ENCODE data around the gene UTP20.

Gene UTP20

DNA sequence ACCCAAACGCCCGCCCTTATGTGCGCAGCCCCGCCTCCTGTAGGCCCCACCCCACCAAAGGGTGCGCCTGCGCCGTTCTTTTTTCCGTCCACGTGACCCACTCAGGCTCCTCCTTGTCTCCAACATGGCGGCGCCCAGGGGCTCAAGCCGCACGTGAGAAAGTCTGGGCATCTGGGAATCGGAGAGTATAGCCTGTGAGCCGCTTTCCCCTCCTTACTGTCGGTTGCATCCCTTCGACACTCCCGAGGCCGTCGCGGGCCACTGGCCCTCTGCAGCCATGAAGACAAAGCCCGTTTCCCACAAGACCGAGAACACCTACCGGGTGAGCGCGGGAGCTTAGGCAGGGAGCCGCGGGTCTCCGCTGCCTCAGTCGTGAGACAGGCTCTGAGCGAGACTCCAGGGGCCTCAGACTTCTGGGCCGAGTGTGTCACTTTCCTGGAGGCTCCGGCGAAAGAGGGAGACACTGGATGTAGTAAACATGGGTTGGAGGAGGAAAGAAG, at the start of gene UTP20:
Gene UTP20, plus strand, starts transcription at position 100 of the 500 bp plus-strand sequence. Its CDS starts 178 bp downstream, at position 278.
- peak; percentile 94 for DNase-seq (ENCODE audit: low spot score)

DNA sequence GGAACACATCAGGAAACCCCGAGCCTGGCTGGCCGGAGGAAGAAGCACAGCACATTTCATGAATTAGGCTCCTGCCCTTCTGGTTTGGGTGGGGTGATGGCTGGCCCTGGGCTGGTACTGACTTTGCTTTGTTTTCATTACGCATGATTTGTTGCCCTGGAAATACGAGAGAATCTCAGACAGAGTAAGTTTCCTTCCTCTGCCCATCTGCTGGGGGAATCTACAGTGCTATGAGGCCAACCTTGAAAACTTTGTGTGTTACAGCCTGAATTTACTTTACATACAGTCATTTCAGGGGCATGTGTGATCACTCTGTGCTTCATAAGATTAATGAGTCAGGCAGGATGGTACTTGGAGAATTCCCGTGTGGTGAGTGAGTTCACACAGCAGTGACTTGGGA, 49.4 kb upstream of the UTP20 start:
- DNase-seq (ENCODE audit: low spot score) = no peak

DNA sequence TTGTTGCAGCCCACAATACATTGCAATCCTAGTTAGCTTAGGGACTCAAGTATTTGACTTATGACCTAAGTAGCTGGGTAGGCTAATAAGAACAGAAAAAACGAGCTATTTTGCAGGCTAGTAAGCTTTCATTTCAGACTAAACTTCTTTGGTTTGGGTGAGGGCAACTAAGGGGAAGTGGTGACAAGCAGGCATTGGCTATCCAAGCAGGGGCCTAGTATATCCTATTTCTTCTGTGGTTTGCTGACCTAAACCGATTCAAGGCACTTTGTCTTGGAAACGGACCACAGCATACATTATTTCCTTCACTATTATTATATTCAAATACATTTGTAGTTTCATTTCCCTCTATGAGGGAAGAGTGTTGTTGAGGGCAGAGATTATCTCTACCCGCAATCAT, 48.3 kb upstream of the UTP20 start:
- DNase-seq (ENCODE audit: low spot score) = no peak

DNA sequence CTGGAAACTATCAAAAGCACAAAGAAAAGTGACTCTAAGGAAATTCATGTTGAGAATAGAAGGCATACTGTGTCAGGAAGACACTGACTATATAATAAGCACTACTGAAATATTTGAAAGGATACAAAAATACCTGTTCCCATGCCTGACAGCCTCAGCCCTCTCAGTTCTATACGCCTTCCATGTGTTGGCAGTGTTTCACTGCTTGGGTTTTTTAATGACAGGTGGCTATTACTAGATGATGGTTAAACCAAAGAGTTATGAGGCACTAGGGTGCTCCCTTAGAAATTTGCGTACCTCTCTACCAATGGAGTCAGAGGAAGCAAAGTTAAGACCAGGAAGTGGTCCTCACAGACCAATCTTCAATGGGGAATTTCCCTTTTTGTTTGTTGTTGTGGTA, 44.2 kb upstream of the UTP20 start:
- no peak for DNase-seq (ENCODE audit: low spot score)

DNA sequence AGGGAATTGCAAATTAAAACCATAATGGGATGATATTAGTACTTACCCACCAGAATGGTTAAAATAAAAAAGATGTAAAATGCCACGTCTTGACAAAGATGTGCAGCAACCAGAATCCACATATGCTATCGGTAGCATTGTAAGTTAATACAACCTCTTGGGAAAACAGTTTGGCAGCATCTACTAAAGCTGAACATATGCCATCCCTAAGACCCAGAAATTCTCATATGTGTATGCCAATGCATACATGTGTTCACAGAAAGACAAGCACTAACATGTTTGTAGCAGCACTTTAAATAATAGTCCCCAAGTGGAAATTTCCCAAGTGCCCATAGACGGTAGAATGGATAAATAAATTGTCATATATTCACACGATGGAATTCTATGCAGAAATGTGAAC, 41.6 kb upstream of the UTP20 start:
- no peak for DNase-seq (ENCODE audit: low spot score)

DNA sequence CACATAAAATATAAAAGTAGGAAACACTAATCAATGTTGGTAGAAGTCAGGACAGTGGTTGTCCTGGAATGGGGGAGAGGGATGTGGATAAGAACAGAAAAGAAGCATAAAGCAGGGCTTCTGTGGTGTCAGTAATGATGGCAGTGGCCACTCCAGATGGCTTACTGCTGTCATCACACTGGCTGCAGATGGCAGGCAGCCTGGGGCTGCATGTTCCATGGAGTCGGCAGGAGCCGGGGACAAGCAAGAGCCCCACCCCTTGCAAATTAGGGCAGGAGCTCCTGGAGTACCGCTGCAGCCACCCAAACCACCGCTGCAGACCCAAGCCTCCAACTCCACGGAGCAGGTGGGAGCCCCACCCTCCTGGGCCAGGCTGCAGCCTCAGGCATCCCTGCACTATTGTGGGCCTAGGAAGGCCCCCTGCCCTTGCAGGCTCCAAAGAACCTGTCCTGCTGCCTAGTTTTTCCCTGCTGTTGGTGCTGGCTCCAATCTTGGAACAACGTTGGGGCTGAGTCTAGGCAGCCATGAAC, 41.0 kb upstream of the UTP20 start:
- DNase-seq (ENCODE audit: low spot score) = no peak

DNA sequence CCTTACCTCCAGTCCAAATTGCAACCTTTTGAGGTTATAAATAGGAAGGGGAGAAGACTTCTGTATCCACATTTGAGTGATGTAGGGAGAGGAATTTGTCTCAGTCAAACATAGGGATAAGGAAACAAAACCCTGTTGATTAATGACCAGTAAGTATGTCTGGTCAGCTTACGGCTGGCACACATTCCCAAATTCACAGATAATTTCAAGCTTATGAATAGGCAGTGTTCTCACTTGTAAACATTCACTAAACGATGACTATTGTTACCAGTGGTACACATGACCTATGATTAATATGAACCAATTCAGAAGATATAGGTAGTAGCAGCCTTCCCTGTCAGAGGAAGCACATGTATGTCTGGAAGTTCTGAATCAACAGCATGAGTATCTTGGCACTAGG, 36.8 kb upstream of the UTP20 start:
- DNase-seq (ENCODE audit: low spot score) = no peak

DNA sequence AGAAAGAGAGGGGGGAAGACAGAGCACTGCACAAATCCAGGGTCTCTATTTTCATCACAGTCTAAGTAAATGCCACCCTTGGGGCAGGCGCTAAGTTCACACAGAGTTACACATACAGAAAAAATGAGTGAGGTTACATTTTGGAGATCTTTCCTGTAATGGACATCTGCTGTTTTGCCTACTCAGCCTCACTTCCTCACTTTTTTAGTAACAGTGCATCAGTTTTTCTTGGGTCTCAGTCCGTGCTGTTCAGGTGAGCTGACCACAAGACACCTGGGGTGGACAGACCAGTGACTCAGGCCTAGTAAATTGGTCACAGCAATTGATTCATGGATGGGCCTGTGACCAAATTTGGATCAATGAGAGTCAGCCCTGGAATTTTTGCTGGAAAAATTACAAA, 36.3 kb upstream of the UTP20 start:
- no peak for DNase-seq (ENCODE audit: low spot score)

DNA sequence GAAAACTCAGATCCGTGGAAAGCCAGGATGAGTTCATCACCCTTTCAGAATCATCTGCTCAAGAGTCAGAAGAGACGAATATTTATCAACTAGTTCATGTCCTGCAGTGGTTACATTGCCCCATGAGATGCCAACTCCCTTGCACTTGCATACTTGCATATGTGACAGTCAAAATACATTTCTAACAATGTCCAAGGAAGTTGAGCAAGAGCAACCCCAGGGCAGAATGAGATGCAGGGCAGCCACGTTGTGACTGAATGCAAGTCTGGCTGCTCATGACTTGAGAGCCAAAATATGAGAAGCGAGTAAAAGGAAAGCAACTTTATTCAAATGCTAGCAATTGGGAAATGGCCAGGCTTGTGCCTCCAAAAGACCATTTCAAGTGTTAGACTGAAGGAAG, 23.6 kb upstream of the UTP20 start:
- DNase-seq (ENCODE audit: low spot score) = no peak

DNA sequence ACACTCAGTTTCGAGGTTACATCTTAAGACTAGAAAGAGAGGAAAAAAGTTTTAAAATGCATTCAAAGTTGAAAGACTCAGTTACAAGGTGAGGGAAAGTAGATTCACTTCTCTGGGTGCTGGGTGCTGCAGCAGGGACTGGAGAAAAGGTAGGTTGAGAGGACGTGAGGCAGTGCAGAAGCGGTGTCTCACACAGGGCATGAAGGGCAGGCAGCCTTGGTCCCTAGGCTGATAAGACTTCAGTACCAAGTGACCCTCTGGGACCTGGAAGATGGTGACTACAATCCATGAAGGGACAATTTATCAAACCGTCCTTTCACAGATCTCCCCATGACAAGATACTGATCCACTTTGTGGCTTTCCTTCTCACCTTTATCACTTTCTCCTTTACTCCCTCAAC, 22.5 kb upstream of the UTP20 start:
- no peak for DNase-seq (ENCODE audit: low spot score)

DNA sequence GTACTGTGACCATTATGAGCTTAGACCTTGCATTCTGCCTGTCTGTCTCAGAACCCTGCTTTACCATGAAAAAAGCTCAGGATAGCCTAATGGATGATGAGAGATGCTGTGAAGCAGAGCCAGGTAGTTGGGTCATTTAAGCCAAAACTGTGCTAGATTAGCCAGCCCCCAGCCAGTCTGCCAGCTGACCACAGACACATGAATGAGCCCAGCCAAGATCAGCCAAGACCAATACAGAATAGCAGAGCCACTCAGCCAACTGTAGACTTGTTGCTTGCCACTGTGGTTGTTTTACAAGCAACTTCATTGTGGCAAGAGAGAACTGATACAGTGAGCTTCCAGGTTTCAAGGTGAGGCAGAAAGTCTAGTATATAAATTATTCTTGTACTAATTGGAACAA, 12.8 kb upstream of the UTP20 start:
- no peak for DNase-seq (ENCODE audit: low spot score)

DNA sequence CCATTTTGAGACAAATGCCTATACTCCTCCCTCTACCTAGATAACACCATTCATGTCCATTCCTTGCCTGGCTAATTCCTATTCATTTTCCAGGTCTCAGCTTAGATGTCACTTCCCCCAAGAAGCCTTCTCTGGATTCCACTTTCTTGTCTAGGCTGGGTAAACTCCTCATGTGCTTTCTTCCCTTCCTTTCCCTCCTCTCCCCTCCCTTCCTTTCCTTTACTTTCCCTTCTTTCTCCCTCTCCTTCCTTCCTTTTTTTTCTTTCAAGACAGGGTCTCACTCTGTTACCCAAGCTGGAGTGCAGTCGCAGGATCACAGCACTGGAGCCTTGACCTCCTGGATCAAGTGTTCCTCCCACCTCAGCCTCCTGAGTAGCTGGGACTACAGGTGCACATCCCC, 3.5 kb upstream of the UTP20 start:
- DNase-seq (ENCODE audit: low spot score) = no peak

DNA sequence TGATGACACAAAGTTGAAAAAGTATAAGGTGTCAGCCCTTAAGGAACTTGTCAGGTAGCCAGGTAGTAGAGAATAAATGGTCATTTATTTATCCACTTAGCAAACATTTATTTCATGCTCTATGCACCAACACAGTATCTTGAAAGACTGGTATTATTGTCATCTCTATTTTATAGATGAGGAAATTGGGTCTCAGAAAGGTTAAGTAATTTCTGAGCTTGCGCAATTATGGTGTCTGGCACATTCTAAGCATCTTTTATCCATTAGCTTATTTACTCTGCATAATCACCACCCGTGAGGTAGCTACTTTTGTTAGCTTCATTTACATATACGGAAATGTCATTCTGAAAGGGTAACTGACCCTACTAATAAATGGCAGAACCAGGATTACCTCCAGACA, 2.5 kb upstream of the UTP20 start:
- no peak for DNase-seq (ENCODE audit: low spot score)

DNA sequence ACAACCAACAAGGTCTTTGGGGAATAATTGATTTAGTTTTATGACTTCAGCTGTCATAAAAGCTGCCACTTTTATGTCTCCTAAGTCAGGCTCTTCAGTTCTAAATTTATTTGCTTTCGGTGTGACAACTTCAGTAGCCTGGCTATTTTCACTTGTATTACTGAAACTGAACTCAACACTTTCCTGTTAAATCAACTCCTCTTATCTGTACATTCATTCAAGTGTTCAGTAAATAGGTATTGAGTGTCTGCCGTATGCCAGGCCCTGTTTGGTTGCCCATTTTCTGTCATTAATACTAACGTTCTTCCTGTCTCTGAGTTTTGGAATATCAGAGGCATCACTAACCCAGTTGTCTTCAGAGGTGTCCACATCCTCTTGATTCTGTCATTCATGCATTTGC, 7.5 kb downstream of the UTP20 start:
- DNase-seq (ENCODE audit: low spot score) = no peak

DNA sequence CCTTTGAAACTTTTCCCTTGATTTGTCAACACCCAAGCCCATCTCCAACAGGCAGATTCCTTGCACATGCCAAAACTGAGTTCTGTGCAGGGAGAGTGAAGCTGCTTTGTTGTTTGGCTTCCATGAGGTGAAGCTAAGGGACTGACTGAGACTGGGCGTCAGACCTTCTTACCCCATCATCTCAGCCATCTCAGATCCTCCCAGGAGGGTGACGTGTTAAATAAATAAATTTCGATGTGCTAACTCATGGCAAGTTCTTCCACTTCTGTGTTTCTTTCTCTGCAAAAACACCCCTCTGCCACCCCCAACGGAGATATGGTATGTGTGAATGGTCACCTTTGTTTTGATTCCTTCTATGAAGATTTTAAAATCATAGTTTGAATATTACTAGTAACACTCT, 17.8 kb downstream of the UTP20 start:
- no peak for DNase-seq (ENCODE audit: low spot score)

DNA sequence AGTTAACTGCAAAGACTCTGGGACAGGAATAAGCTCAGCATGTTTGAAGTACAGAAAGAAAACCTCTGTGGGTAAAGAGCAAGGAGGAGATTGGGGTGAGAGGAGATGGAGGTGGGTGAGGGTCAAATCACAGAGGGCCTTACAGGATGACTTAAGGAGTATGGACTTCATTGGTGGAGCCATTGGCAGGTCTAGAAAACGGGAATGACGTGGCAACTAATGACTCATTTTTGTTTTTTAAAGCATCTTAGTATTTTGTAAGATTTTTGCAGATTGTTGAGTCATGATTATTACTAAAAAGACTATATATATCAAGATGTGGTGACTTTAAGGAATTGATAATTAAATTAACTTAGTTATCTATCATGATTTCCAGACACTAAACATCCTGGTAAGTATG, 18.5 kb downstream of the UTP20 start:
- DNase-seq (ENCODE audit: low spot score) = no peak

DNA sequence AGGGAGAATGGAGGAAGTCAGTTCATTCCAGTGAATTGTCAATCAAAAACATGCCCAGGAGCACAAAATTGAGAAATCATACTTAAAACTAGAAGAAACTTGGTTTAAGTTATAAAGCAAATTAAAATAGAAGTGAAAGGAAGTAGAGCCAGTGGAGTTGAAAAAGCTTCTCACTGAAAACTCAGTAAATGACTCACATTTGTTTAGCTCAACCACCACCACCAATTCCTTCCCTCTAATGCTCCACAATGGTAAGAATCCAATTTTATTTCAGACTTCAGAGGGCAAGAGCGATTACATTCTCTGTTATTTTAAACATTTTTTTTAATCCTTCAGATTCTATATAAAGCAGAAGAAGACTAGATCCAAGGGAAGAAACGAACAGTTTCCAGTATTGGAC, 19.4 kb downstream of the UTP20 start:
- DNase-seq (ENCODE audit: low spot score) = no peak

DNA sequence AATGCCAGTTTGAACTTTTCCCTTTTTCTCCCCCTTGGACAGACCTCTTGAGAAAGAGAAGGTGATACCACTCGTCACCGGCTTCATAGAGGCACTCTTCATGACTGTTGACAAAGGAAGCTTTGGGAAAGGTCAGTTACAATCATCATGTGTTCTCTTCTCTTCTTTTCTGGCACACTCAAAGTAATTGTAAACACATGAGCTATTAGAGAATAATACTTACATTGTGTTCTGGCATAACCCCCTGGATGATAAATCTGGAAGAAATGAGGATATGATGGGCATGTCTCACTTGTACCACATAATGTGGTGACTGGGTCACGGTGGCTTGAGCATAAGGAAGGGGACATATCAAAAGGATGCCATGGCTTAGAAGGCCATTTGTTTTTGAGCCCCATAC, 20.0 kb downstream of the UTP20 start:
- no peak for DNase-seq (ENCODE audit: low spot score)

DNA sequence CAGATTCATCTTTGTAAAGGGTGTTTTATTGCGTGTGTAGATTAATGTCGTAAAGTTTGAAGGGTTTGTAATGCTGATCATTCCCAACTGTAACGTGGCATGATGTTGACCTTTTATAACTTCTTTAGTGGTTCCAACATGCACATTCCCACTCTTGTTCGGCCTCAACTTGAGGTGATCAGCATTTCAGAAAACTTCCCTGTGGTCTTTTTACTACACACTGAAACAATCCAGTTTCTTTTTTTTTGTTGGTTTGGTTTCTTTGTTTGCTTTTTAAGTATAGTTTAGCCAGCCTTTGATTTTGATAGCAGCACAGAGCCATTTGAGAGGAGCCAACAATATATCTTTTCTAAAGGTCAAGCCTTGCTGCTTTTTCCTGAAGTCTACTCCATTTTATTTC, 22.8 kb downstream of the UTP20 start:
- no peak for DNase-seq (ENCODE audit: low spot score)

DNA sequence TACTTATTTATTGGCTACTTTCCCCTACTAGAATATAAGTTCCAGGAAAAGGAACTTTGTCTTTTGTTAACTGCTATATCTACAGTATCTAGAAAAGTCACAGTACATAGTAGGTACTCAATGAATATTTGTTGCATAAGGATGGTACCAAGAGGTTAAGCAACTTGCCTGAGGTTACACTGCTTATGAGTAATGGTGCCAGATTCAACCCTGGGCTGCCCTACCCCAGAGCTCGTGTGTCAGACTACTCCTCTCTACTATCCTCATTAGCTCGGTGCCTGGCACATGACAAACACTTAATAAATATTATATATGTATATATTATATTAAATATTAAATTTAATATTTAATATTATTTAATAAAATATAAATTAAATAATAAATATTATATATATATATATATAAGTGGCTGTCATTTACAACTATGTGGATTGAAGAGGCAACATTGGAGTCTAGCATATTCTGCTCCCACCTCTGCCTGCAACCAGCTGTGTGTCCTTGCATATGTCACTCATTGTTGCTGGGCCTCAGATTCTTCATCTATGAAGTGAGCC, 25.4 kb downstream of the UTP20 start:
- DNase-seq (ENCODE audit: low spot score) = no peak

DNA sequence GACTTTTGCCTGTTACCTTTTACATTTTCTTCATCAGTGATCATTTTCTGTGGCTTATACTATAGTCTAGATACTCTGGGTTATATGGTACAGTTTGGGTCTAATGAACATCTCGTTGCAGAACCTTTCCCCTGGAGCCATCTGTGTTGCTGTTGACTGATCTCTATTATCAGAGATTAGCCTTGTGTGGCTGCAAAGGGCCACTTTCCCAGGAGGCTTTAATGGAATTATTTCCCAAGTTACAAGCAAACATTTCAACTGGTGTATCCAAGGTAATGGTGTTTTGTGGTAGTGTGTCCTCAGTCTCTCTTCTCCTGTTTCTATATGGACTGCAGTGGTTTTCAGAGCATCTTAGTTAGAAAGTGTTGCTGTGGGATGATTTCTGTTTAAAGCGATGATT, 25.9 kb downstream of the UTP20 start:
- no peak for DNase-seq (ENCODE audit: low spot score)

DNA sequence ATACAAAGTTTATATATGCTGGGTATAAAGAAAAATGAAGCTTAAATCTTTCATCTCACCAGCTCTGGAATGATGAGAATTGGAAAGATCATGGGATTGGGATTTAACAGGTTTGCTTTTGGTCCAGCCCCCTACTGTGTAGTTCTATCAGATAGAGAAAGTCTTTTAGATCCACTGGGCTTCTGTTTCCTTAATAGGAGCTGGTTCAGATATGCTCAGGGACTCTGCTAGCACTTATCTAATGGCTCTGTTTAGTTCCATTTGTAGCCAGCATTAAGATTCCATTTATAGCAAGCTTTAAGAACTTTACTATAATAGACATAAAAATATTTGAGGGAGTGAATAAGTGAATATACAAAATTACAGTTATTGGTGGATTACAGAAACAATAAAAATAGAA, 42.6 kb downstream of the UTP20 start:
- DNase-seq (ENCODE audit: low spot score) = no peak

DNA sequence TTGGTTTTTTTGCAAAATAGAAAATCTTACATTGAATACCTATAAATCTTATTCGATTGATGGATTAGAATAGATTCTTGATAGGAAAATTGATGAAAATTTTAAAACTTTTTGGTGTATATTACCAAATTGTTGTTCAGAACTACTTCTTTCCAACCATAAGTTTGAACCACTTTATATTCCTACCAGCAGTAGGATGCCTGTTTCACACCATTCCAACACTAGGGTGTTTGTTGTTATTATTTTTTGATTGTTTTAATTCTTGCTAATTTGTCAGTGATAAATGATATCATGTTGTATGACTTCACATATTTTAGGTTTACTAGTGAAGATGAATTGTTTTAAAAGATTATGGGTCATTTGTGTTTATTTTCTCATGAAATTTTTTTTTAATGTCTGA, 43.4 kb downstream of the UTP20 start:
- DNase-seq (ENCODE audit: low spot score) = no peak

DNA sequence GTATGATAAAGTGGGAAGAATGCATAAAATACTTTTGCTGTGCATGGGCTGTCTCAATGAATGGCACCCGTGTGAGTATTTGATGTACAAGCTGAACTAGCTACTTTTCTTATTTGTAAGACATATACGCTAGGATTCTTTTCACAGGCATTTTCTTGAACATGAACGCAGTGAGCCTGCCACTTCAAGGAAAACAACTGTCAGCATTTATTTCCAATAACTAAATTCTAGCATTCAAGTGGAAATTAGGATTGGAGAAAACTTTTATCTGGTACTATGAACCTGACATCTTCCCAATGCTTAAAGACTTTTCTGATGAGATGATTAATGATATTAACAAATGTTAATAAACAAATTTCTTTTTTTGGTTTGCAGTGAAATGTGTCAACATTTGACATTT, 45.7 kb downstream of the UTP20 start:
- DNase-seq (ENCODE audit: low spot score) = no peak

DNA sequence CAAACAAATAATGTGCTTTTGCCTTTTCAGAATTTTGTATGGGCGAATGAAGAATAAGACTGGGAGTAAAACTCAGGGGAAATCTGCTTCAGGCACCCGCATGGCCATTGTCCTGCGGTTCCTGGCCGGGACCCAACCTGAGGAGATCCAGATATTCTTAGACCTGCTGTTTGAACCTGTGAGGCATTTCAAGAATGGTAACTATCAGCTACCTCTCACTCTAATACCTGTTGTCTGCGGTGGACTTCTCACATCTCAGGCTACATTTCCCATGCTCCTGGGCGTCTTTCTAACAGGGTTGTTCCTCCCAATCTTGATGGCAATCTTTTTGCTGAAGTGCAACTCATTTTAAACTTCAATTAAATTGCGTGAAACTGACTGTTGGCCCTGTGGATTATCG, 47.1 kb downstream of the UTP20 start:
- DNase-seq (ENCODE audit: low spot score) = no peak
